Activated B cell treated with CpG ODN at 0.5 μM for 24 hours (primary cell): Measurements from ENCODE around the gene AGA. TPM values are rescaled to one million over a fixed set of nuclear protein-coding genes. Genes with fewer than 3 reads are reported as not detected.

ENCODE experiments used
- ATAC-seq: fragments of 200-7000 bp; cut with Tn5 transposase; one replicate; pipeline ENCODE4 v1.10.0; 2021; ENCODE audit warnings: low read depth, mild to moderate bottlenecking, moderate library complexity
- CTCF ChIA-PET: fragments of 350-600 bp; sonication (Branson Sonifier 250); formaldehyde crosslinking; loops from one replicate; lab custom pipeline; 2021; ENCODE audit warnings: antibody characterized with exemption; lab: Charles Lee
- POLR2A ChIA-PET: fragments of 350-600 bp; sonication (Branson Sonifier 250); formaldehyde crosslinking; loops from one replicate; lab custom pipeline; 2021; ENCODE audit warnings: antibody characterized with exemption; lab: Charles Lee
- DNase-seq: peaks from one replicate; pipeline ENCODE4 v3.0.0; 2022
- H3K27ac Mint-ChIP-seq: one replicate; pipeline ENCODE4 v1.8.0; 2020; ENCODE audit warnings: mixed read lengths
- H3K27me3 Mint-ChIP-seq: one replicate; pipeline ENCODE4 v1.8.0; 2021; ENCODE audit warnings: mixed read lengths
- H3K36me3 Mint-ChIP-seq: one replicate; pipeline ENCODE4 v1.8.0; 2021; ENCODE audit warnings: low read depth, mixed read lengths
- H3K4me1 Mint-ChIP-seq: one replicate; pipeline ENCODE4 v1.8.0; 2021; ENCODE audit warnings: mixed read lengths
- H3K4me3 Mint-ChIP-seq: one replicate; pipeline ENCODE4 v1.8.0; 2020; ENCODE audit warnings: mild to moderate bottlenecking, mixed read lengths
- H3K9me3 Mint-ChIP-seq: one replicate; pipeline ENCODE4 v1.8.0; 2020; ENCODE audit warnings: mixed read lengths
- intact Hi-C: fragments of 100-400 bp; cut with micrococcal nuclease; formaldehyde crosslinking; loops from one replicate; pipeline ENCODE4 v1.15.1; 2024
- total RNA-seq: library from RNA; stranded (reverse); gene quantifications from 2 replicates; pipeline ENCODE4 v1.2.3, GENCODE V29; 2022
- TF ChIP-seq, protein P1 (sequence below): fragments of 200-600 bp; IDR thresholded peaks from one replicate; pipeline ENCODE4 v1.8.0; 2022; ENCODE audit warnings: antibody characterized with exemption, mild to moderate bottlenecking

AGA gene
- total RNA-seq, 1 donor from 2014 or later: 27.7 TPM

DNA sequence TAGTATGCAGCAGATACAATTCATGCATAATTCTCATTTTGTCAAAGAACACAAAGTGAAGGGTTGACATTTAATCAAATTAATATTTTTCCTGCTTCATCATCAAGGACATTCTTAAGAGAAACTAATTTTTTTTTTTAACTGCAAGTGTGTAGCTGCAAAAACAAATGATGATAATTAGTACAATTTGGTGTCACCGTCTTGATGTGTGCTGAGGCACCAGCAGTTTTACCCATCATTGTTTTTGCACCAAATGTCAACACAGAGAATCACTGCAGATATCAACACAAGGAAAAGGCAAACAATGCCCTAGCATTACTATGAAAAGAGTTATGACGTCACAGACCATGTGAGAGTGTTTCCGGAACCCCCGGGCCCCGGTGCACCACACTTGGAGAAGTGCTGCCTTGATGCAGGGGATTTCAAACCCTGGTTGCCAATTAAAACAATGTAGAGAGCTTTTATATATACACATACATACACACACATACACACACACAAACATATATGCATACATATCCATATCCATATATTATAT lies 55.9 kb downstream of the AGA start:
- DNase-seq (no peak), ATAC-seq (no peak)
- no peaks in the 10 kb centered on the region for H3K36me3 Mint-ChIP-seq
- no peak overlapping the region for H3K27ac Mint-ChIP-seq
- ChIA-PET CTCF (interaction anchor here (0.7 kb wide), 1 partner anchor 23 kb away, joined by 3 read pairs; no protein-coding TSS in a partner anchor), POLR2A (no interaction called here)
- peaks cover 15% of the 10 kb centered on the region for H3K27me3 Mint-ChIP-seq
- no peaks in the 10 kb centered on the region for H3K9me3 Mint-ChIP-seq
- no peaks in the 10 kb centered on the region for H3K4me1 Mint-ChIP-seq
- intact Hi-C loops: no loop called here
- no peak overlapping the region for H3K4me3 Mint-ChIP-seq
- TF ChIP-seq, protein P1, sequence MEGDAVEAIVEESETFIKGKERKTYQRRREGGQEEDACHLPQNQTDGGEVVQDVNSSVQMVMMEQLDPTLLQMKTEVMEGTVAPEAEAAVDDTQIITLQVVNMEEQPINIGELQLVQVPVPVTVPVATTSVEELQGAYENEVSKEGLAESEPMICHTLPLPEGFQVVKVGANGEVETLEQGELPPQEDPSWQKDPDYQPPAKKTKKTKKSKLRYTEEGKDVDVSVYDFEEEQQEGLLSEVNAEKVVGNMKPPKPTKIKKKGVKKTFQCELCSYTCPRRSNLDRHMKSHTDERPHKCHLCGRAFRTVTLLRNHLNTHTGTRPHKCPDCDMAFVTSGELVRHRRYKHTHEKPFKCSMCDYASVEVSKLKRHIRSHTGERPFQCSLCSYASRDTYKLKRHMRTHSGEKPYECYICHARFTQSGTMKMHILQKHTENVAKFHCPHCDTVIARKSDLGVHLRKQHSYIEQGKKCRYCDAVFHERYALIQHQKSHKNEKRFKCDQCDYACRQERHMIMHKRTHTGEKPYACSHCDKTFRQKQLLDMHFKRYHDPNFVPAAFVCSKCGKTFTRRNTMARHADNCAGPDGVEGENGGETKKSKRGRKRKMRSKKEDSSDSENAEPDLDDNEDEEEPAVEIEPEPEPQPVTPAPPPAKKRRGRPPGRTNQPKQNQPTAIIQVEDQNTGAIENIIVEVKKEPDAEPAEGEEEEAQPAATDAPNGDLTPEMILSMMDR: no peak

DNA sequence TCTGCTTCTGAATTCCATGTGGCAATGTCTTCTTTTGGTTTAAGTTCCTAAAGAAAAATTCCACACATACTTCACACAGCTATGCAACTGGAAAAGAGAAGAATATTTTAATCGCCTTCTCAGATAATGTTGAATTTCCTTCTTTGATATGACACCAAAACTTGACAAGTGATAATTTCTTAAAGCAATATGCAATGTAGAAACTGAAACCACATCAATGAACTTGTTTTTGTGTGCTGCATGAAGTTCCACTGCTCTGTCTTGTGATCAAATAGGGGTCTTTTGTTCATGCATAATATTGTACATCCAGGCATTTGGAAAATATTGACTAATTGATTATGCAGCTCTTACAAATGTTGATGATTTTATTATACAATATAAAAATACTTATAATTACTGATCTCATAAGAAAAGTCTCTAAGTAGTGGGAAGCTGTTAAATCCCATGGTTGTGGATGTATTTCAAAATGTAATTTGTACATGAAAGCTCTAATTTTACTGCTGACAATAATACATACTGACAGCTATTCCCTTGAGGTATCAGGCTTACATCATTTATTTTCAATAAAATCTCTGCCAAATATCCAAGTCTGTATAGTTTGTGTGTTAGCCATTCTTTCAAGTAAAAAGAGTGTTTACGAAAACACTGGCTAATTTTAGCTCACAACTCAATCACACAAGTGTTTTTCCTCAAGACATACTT lies 56.5 kb downstream of the AGA start:
- CTCF ChIA-PET: interaction anchor here (0.7 kb wide), 1 partner anchor 24 kb away, joined by 3 read pairs; no protein-coding TSS in a partner anchor
- POLR2A ChIA-PET: no interaction called here
- Mint-ChIP-seq H3K27me3 (peaks cover 15% of the 10 kb centered on the region), H3K9me3 (no peaks in the 10 kb centered on the region), H3K4me3 (no peak overlapping the region), H3K36me3 (no peaks in the 10 kb centered on the region), H3K4me1 (no peaks in the 10 kb centered on the region), H3K27ac (no peak overlapping the region)
- ATAC-seq: no peak
- TF ChIP-seq, protein P1: no peak
- no peak for DNase-seq
- intact Hi-C loops: no loop called here

DNA sequence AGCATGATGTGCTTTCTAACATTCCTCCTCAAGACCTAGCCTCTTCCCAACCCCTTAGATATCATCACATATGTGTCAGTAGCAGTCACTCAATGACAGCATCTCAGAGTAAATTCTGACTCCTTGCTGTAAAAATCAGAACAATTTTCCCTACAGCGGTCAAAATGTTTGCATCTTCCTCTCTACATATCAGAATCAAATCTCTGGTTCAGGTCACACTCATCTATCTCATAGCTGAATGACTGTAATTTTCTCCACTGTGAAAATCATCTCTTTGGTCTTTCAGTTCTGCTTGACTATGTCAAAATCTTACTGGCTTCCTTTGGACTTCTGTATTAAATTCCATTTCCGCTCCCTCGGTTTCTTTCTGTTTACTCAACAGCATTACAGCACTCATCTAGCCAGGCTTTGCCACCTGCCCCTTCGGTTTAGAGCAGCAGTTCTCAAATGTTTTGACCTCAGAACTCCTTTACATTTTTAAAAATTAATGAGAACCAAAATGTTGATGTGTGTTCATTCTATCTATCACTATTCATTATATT lies 57.3 kb downstream of the AGA start:
- H3K9me3 Mint-ChIP-seq: no peaks in the 10 kb centered on the region
- TF ChIP-seq, protein P1: no peak
- H3K4me1 Mint-ChIP-seq: no peaks in the 10 kb centered on the region
- intact Hi-C loops: no loop called here
- CTCF ChIA-PET: no interaction called here
- H3K4me3 Mint-ChIP-seq: no peak overlapping the region
- H3K36me3 Mint-ChIP-seq: no peaks in the 10 kb centered on the region
- no peak for ATAC-seq
- peaks cover 12% of the 10 kb centered on the region for H3K27me3 Mint-ChIP-seq
- H3K27ac Mint-ChIP-seq: no peak overlapping the region
- no peak for DNase-seq
- POLR2A ChIA-PET: no interaction called here

DNA sequence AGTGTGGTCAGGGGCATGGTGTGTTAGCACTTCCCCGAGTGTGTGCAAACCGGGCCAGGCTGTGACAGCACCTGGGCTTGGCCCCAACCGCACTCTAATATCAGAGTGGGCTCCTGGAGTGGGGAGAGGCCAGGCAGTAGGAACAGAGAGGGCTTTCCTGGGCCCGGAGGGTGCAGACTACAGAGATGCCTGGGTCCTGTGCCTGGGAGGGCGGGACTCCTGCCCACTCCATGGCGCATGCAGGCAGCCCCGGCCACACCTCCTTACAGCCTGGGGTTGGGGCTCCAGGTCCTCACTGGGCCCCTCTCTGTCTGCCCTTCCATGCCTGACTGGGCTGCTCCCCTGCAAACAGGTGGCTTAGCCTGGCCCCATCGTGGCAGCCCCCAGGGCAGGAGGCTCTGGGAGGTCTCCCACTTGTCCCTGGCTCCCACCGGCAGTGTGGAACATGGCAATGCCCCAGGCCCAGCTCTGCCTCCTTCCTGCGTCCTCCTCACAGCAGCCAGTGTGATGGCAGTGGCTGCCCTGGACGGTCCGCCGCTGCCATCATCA lies 60.4 kb downstream of the AGA start:
- CTCF ChIA-PET: no interaction called here
- H3K36me3 Mint-ChIP-seq: no peaks in the 10 kb centered on the region
- H3K9me3 Mint-ChIP-seq: no peaks in the 10 kb centered on the region
- no peaks in the 10 kb centered on the region for H3K4me1 Mint-ChIP-seq
- H3K4me3 Mint-ChIP-seq: no peak overlapping the region
- TF ChIP-seq, protein P1: no peak
- POLR2A ChIA-PET: interaction anchor here (0.6 kb wide), 1 partner anchor 159 kb away, joined by 4 read pairs; no protein-coding TSS in a partner anchor
- ATAC-seq (no peak), DNase-seq (no peak)
- peaks cover 11% of the 10 kb centered on the region for H3K27me3 Mint-ChIP-seq
- intact Hi-C loops: no loop called here
- H3K27ac Mint-ChIP-seq: no peak overlapping the region

Other genes starting within 250 kb of the AGA start
- 0.15 and 0.35 TPM in 2 replicates for gene NEIL3, start 132.6 kb downstream of the AGA start, total RNA-seq